ENCODE data around the gene EPOP.
"Not testable (repeated sequence)": the region's sequence is repeated elsewhere in the genome, so short reads cannot be mapped to it uniquely, and the experiment has no call there.

EPOP gene

DNA sequence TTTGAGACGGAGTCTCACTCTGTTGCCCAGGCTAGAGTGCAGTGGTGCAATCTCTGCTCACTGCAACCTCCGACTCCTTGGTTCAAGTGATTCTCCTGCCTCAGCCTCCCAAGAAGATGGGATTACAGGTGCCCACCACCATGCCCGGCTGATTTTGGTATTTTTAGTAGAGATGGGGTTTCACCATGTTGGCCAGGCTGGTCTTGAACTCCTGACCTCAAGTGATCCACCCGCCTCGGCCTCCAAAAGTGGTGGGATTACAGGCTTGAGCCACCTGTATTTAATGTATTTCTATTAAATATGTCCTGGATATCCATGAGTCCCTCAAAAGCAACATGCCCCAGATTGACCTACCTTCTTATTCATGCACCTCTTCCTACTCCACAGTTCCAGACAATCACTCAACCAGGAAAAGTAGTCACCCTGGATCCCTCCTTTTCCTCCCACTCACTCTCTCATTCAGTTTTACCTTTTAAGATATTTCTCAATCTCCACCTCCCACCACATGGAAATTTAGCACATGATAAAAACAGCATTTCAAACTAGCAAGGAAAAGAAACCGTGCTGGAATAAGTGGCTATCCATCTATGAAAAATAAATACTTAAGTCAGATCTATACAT, 48.0 kb downstream of the EPOP start:
- not testable (repeated sequence) for H3K9ac ChIP-seq (ENCODE audit: low read depth, low read length); H3K27me3 ChIP-seq (ENCODE audit: insufficient read depth, low read length); H3K4me1 ChIP-seq (ENCODE audit: insufficient read depth, low read length); H3K36me3 ChIP-seq (ENCODE audit: insufficient read depth, low read length); H3K9me3 ChIP-seq (ENCODE audit: insufficient read depth, low read depth, low read length); H3K4me3 ChIP-seq (ENCODE audit: low read length); H3K27ac ChIP-seq (ENCODE audit: low read depth, low read length)
- 90% methylated on average over 5 of the region's 6 CpGs for WGBS

GRCh38 chr17:38625482-38625881, 49.3 kb downstream of the EPOP start:
- H3K27me3 ChIP-seq (ENCODE audit: insufficient read depth, low read length) = peaks cover 2% of the 10 kb centered on the region; the same call in 1 of the 2 replicates
- no peaks in the 10 kb centered on the region for H3K36me3 ChIP-seq (ENCODE audit: insufficient read depth, low read length)
- no peak overlapping the region for H3K9ac ChIP-seq (ENCODE audit: low read depth, low read length)
- H3K4me1 ChIP-seq (ENCODE audit: insufficient read depth, low read length) = no peaks in the 10 kb centered on the region
- no peak overlapping the region for H3K27ac ChIP-seq (ENCODE audit: low read depth, low read length)
- no peak overlapping the region for H3K4me3 ChIP-seq (ENCODE audit: low read length)
- H3K9me3 ChIP-seq (ENCODE audit: insufficient read depth, low read depth, low read length) = no peaks in the 10 kb centered on the region

GRCh38 chr17:38624782-38625355, 49.9 kb downstream of the EPOP start:
- not testable (repeated sequence) for H3K27me3 ChIP-seq (ENCODE audit: insufficient read depth, low read length); H3K9me3 ChIP-seq (ENCODE audit: insufficient read depth, low read depth, low read length); H3K4me3 ChIP-seq (ENCODE audit: low read length); H3K27ac ChIP-seq (ENCODE audit: low read depth, low read length); H3K9ac ChIP-seq (ENCODE audit: low read depth, low read length); H3K4me1 ChIP-seq (ENCODE audit: insufficient read depth, low read length); H3K36me3 ChIP-seq (ENCODE audit: insufficient read depth, low read length)
- WGBS = 96% methylated on average over 14 of the region's 14 CpGs

All from HUES64 (cell line).